Hematopoietic multipotent progenitor cell treated with erythropoietin and hydrocortisone succinate and interleukin-3 and kit ligand, for 6 days (in vitro differentiated cells): ENCODE data around the gene FURIN.
"Not testable (repeated sequence)": the region's sequence is repeated elsewhere in the genome, so short reads cannot be mapped to it uniquely, and the experiment has no call there.

Experiments used
- DNase-seq: peaks from one replicate; pipeline ENCODE4 v3.0.0-alpha.2; 2015

FURIN gene

GRCh38 chr15:90918034-90918788, 49.8 kb downstream of the FURIN start:
- DNase-seq = no peak

DNA sequence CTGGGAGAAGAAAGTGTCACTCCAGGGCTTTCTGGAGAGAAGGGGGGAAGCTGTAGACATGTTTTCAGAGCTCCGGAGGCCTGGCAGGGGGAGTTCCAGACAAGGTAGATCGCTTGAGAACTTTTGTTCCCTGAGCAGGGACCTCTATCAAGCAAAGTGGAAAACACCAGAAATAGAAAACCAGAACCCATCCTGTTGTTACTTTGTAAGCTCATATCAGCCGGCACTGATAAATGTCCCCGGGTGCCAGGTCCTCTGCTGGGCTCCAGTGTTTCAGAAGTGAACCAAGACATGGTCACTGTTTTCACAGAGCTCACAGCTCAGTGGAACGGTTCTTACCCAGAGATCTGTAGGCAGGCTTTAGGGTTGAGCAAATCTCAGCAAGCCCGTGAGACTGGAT, 50.4 kb downstream of the FURIN start:
- no peak for DNase-seq

GRCh38 chr15:90921887-90922286, 53.5 kb downstream of the FURIN start:
- no peak for DNase-seq

- peak; percentile 68 for DNase-seq
These were observed 54.4 kb downstream of the FURIN start for GRCh38 chr15:90922712-90923322.

DNA sequence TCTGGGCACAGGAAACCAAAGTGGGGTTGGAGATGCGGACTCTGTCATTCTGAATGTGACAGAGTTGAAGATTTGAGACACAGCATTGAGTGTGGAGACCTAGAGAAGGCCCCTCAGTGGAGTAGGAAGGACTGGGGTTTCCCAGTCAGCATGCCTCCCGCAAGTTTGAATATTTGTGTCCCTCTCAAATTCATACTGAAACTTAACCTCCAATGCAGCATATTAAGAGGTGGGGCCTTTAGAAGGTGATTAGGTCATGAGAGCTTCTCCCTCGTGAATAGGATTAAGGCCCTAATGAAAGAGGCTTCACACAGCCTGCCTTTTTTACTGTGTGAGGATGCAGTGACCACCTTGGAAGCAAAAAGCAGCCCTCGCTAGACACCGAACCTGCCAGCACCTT, 56.0 kb downstream of the FURIN start:
- DNase-seq = no peak

DNA sequence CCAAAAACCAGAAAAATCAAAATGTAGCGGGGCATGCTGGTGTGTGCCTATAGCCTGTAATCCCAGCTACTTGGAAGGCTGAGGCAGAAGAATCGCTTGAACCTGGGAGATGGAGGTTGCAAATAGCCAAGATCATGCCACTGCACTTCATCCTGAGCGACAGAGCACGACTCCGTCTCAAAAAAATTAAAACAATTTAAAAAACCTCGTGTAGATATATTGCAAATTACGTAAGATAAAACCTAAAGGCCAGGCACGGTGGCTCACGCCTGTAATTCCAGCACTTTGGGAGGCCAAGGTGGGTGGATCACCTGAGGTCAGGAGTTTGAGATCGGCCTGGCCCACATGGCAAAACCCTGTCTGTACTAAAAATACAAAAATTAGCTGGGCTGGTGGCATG, 58.4 kb downstream of the FURIN start:
- DNase-seq = not testable (repeated sequence)

- DNase-seq = not testable (repeated sequence)
These were observed 59.7 kb downstream of the FURIN start for GRCh38 chr15:90928106-90928505.

- no peak for DNase-seq
These were observed 61.0 kb downstream of the FURIN start for GRCh38 chr15:90929246-90930019.

- no peak for DNase-seq
These were observed 62.6 kb downstream of the FURIN start for GRCh38 chr15:90930861-90931574.

DNA sequence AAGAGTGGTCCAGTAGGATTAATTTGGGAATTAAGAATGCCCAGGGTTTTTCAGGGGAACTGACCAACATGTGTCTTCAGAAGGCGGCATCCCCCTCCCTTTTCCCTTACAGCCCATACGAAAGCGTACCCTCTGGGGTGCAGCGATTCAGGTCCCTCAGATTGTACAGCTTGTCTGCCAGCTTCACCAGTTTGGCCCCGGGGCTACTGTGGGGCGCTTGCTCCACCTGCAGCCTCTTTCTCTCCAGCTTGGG, 63.1 kb downstream of the FURIN start:
- no peak for DNase-seq

- DNase-seq = peak; percentile 97
These were observed 63.7 kb downstream of the FURIN start, which contains the start of gene HDDC3 for GRCh38 chr15:90931828-90932659. Gene HDDC3, minus strand, starts transcription at chr15:90932549. Its CDS starts 9 bp downstream, at chr15:90932540.

GRCh38 chr15:90932660-90932991, 64.2 kb downstream of the FURIN start:
- DNase-seq = no peak
